H9 (cell line): ENCODE measurements around the gene ABLIM3. TPM values are rescaled to one million over a fixed set of nuclear protein-coding genes. Genes with fewer than 3 reads are reported as not detected.

Experiments
- DNase-seq: peaks from one replicate; pipeline ENCODE4 v3.0.0-alpha.2; 2017
- H2AFZ ChIP-seq: one replicate; pipeline ENCODE4 v1.6.1; 2013; ENCODE audit warnings: mild to moderate bottlenecking, low read length, control low read depth, moderate library complexity
- H2AK5ac ChIP-seq: 2 replicates; pipeline ENCODE4 v1.6.1; 2013; ENCODE audit warnings: low read length, control low read depth, mixed read lengths; ENCODE audit not compliant: insufficient read length
- H2BK120ac ChIP-seq: one replicate; pipeline ENCODE4 v1.6.1; 2013; ENCODE audit warnings: low read depth, mild to moderate bottlenecking, low read length, control low read depth, inconsistent platforms; ENCODE audit not compliant: poor library complexity, severe bottlenecking
- H2BK12ac ChIP-seq: 2 replicates; pipeline ENCODE4 v1.6.1; 2013; ENCODE audit warnings: low read length, control low read depth, mixed read lengths, low read depth; ENCODE audit not compliant: insufficient read length
- H2BK15ac ChIP-seq: 2 replicates; pipeline ENCODE4 v1.6.1; 2013; ENCODE audit warnings: low read depth, low read length, control low read depth
- H2BK20ac ChIP-seq: one replicate; pipeline ENCODE4 v1.6.1; 2013; ENCODE audit warnings: low read depth, mild to moderate bottlenecking, low read length, control low read depth, inconsistent platforms; ENCODE audit not compliant: poor library complexity, severe bottlenecking
- H2BK5ac ChIP-seq: 2 replicates; pipeline ENCODE4 v1.6.1; 2013; ENCODE audit warnings: low read length, control low read depth, mixed read lengths; ENCODE audit not compliant: insufficient read length
- H3K14ac ChIP-seq: 2 replicates; pipeline ENCODE4 v1.6.1; 2013; ENCODE audit warnings: low read length, control low read depth; ENCODE audit not compliant: insufficient read depth
- H3K18ac ChIP-seq: 2 replicates; pipeline ENCODE4 v1.6.1; 2013; ENCODE audit warnings: low read depth, mild to moderate bottlenecking, mixed read lengths, low read length, control low read depth; ENCODE audit not compliant: insufficient read length
- H3K23ac ChIP-seq: 2 replicates; pipeline ENCODE4 v1.6.1; 2013; ENCODE audit warnings: low read length, control low read depth, mixed read lengths, low read depth; ENCODE audit not compliant: insufficient read length
- H3K23me2 ChIP-seq: 2 replicates; pipeline ENCODE4 v1.6.1; 2013; ENCODE audit warnings: low read depth, mild to moderate bottlenecking, mixed read lengths, low read length, control low read depth; ENCODE audit not compliant: insufficient read length, poor library complexity, severe bottlenecking
- H3K27ac ChIP-seq: 2 replicates; pipeline ENCODE4 v1.5.1; 2013; ENCODE audit warnings: low read length, control low read depth, mixed read lengths, low read depth; ENCODE audit not compliant: insufficient read length
- H3K27me3 ChIP-seq: 2 replicates; pipeline ENCODE4 v1.6.1; 2013; ENCODE audit warnings: low read length, control low read depth, inconsistent platforms; ENCODE audit not compliant: insufficient read depth
- H3K4ac ChIP-seq: 2 replicates; pipeline ENCODE4 v1.6.1; 2013; ENCODE audit warnings: low read depth, mild to moderate bottlenecking, control low read depth, inconsistent platforms, low read length, moderate library complexity
- H3K4me1 ChIP-seq: 2 replicates; pipeline ENCODE4 v1.6.1; 2013; ENCODE audit warnings: low read length, control low read depth, inconsistent platforms; ENCODE audit not compliant: insufficient read depth
- H3K4me2 ChIP-seq: 2 replicates; pipeline ENCODE4 v1.6.1; 2013; ENCODE audit warnings: low read length, control low read depth, mixed read lengths; ENCODE audit not compliant: insufficient read length, insufficient read depth
- H3K56ac ChIP-seq: 2 replicates; pipeline ENCODE4 v1.6.1; 2013; ENCODE audit warnings: low read depth, mild to moderate bottlenecking, mixed read lengths, low read length, control low read depth; ENCODE audit not compliant: insufficient read length
- H3K79me1 ChIP-seq: 2 replicates; pipeline ENCODE4 v1.6.1; 2013; ENCODE audit warnings: low read depth, mild to moderate bottlenecking, moderate library complexity, low read length, control low read depth, inconsistent platforms; ENCODE audit not compliant: insufficient read depth, poor library complexity, severe bottlenecking
- H3K79me2 ChIP-seq: 2 replicates; pipeline ENCODE4 v1.6.1; 2013; ENCODE audit warnings: low read length, control low read depth, inconsistent platforms; ENCODE audit not compliant: insufficient read depth
- H3K9ac ChIP-seq: 2 replicates; pipeline ENCODE4 v1.6.1; 2013; ENCODE audit warnings: low read length, control low read depth, mixed read lengths; ENCODE audit not compliant: insufficient read length; ENCODE audit errors: extremely low read depth
- H3K9me3 ChIP-seq: one replicate; pipeline ENCODE4 v1.6.1; 2013; ENCODE audit warnings: low read depth, low read length, inconsistent platforms; ENCODE audit not compliant: control insufficient read depth
- H3T11ph ChIP-seq: one replicate; pipeline ENCODE4 v1.6.1; 2013; ENCODE audit warnings: mild to moderate bottlenecking, low read length, control low read depth, inconsistent platforms
- H4K20me1 ChIP-seq: one replicate; pipeline ENCODE4 v1.6.1; 2013; ENCODE audit not compliant: control insufficient read depth, insufficient read length, insufficient read depth
- H4K5ac ChIP-seq: 2 replicates; pipeline ENCODE4 v1.6.1; 2013; ENCODE audit warnings: low read depth, mild to moderate bottlenecking, mixed read lengths, low read length, control low read depth; ENCODE audit not compliant: insufficient read length
- H4K8ac ChIP-seq: replicated peaks from 2 replicates; pipeline ENCODE4 v1.6.1; 2013; ENCODE audit warnings: low read length, control low read depth, mixed read lengths, low read depth; ENCODE audit not compliant: insufficient read length
- H4K91ac ChIP-seq: 2 replicates; pipeline ENCODE4 v1.6.1; 2013; ENCODE audit warnings: low read depth, mild to moderate bottlenecking, moderate library complexity, mixed read lengths, low read length, control low read depth; ENCODE audit not compliant: insufficient read length
- H3K27ac Mint-ChIP-seq, 3 experiments: 2 replicates in 2 of 3; 3 replicates in 1 of 3; pipeline ENCODE4 v1.8.0; 2020 to 2021; ENCODE audit warnings: mixed read lengths in 3 of 3, mild to moderate bottlenecking in 1 of 3, moderate library complexity in 1 of 3
- H3K27me3 Mint-ChIP-seq: 2 replicates; pipeline ENCODE4 v1.8.0; 2021; ENCODE audit warnings: low read depth, mild to moderate bottlenecking, moderate library complexity, mixed read lengths
- H3K36me3 Mint-ChIP-seq, 3 experiments: 2 replicates in 2 of 3; 3 replicates in 1 of 3; pipeline ENCODE4 v1.8.0; 2020 to 2021; ENCODE audit warnings: low read depth in 3 of 3, mixed read lengths in 3 of 3; ENCODE audit not compliant: insufficient read depth in 1 of 3
- H3K4me1 Mint-ChIP-seq, 2 experiments: 2 replicates each; pipeline ENCODE4 v1.8.0; 2020; ENCODE audit warnings: mixed read lengths in 2 of 2
- H3K4me3 Mint-ChIP-seq, 2 experiments: 2 replicates in 1 of 2; 3 replicates in 1 of 2; pipeline ENCODE4 v1.8.0; 2020 to 2021; ENCODE audit warnings: mild to moderate bottlenecking in 2 of 2, mixed read lengths in 2 of 2, moderate library complexity in 1 of 2
- H3K9me3 Mint-ChIP-seq, 2 experiments: 2 replicates in 1 of 2; 3 replicates in 1 of 2; pipeline ENCODE4 v1.8.0; 2020; ENCODE audit warnings: mild to moderate bottlenecking in 2 of 2, mixed read lengths in 2 of 2, moderate library complexity in 1 of 2
- CTCF ChIP-seq: fragments of 200-600 bp; sonication (generic); conservative IDR thresholded peaks from 3 replicates; pipeline ENCODE4 v1.8.0; 2021; ENCODE audit warnings: antibody characterized with exemption, mild to moderate bottlenecking
- WGBS: extraction: QIAGEN DNeasy Blood & Tissue Kit; methylation state at CpG from one replicate; pipeline ENCODE4 v1.1.7; 2013; ENCODE audit warnings: missing lambda C conversion rate, low lambda C conversion rate, mixed read lengths; ENCODE audit not compliant: insufficient read length; ENCODE audit errors: extremely low coverage; 5-methylcytosine and 5-hydroxymethylcytosine counted together
- total RNA-seq: library from RNA; stranded (reverse); gene quantifications from 2 replicates; pipeline ENCODE4 v1.2.1, GENCODE V29; 2021

The ABLIM3 gene
- total RNA-seq, 1 experiment from 2014 or later: 0.20 TPM

- no peaks in the 10 kb centered on the region for H3K36me3 Mint-ChIP-seq
- Histone ChIP-seq H3K9ac (no peak overlapping the region), H2BK120ac (no peak overlapping the region), H3K18ac (no peak overlapping the region), H2BK20ac (no peak overlapping the region), H2BK12ac (no peak overlapping the region), H3K27ac (no peak overlapping the region), H2BK5ac (no peak overlapping the region), H2AFZ (no peak overlapping the region), H3K9me3 (no peaks in the 10 kb centered on the region), H4K5ac (no peak overlapping the region), H2BK15ac (no peak overlapping the region), H3K4me2 (no peak overlapping the region), H3K14ac (no peak overlapping the region), H3K23ac (no peak overlapping the region), H3K23me2 (no peaks in the 10 kb centered on the region), H2AK5ac (no peak overlapping the region), H4K20me1 (no peaks in the 10 kb centered on the region), H4K91ac (no peak overlapping the region), H4K8ac (no peak overlapping the region), H3K79me1 (no peaks in the 10 kb centered on the region), H3K56ac (no peak overlapping the region), H3K79me2 (no peaks in the 10 kb centered on the region), H3K27me3 (no peaks in the 10 kb centered on the region), H3T11ph (no peak overlapping the region), H3K4me1 (no peaks in the 10 kb centered on the region), H3K4ac (no peak overlapping the region)
- no CpG with 5 or more reads among the region's 7 CpGs for WGBS
- TF ChIP-seq CTCF: no peak
- H3K4me3 Mint-ChIP-seq: no peak overlapping the region
- DNase-seq: no peak
- no peaks in the 10 kb centered on the region for H3K9me3 Mint-ChIP-seq
- H3K27ac Mint-ChIP-seq: no peak overlapping the region; a peak in 1 of 7 replicates
- H3K27me3 Mint-ChIP-seq: peaks cover 12% of the 10 kb centered on the region
- H3K4me1 Mint-ChIP-seq: no peaks in the 10 kb centered on the region; a peak in 1 of 4 replicates
Observed at GRCh38 chr5:149212198-149212951, 71.1 kb downstream of the ABLIM3 start.
